Parathyroid adenoma (tissue), 2 donors: ENCODE measurements around the gene MOSMO.

Experiments
- H2AFZ ChIP-seq: fragments of 300-600 bp; sonication (generic); one replicate; pipeline ENCODE4 v1.7.0; 2017; ENCODE audit warnings: antibody characterized with exemption, mild to moderate bottlenecking
- H3K27ac ChIP-seq: fragments of 300-600 bp; sonication (generic); one replicate; pipeline ENCODE4 v1.7.0; 2017
- H3K27me3 ChIP-seq: fragments of 300-600 bp; sonication (generic); one replicate; pipeline ENCODE4 v1.7.0; 2017; ENCODE audit warnings: low read length; ENCODE audit not compliant: control insufficient read depth, insufficient read depth
- H3K36me3 ChIP-seq: fragments of 300-600 bp; sonication (generic); one replicate; pipeline ENCODE4 v1.7.0; 2017; ENCODE audit warnings: low read length; ENCODE audit not compliant: control insufficient read depth, insufficient read depth
- H3K4me1 ChIP-seq: fragments of 300-600 bp; sonication (generic); one replicate; pipeline ENCODE4 v1.7.0; 2017; ENCODE audit warnings: control low read depth
- H3K4me2 ChIP-seq: fragments of 300-600 bp; sonication (generic); one replicate; pipeline ENCODE4 v1.7.0; 2017; ENCODE audit warnings: low read length
- H3K4me3 ChIP-seq: fragments of 300-600 bp; sonication (generic); one replicate; pipeline ENCODE4 v1.7.0; 2017; ENCODE audit warnings: low read depth, low read length
- H3K79me2 ChIP-seq: fragments of 300-600 bp; sonication (generic); one replicate; pipeline ENCODE4 v1.7.0; 2017; ENCODE audit warnings: control low read depth
- H3K9ac ChIP-seq: fragments of 300-600 bp; sonication (generic); one replicate; pipeline ENCODE4 v1.7.0; 2017; ENCODE audit warnings: mild to moderate bottlenecking
- H3K9me3 ChIP-seq: fragments of 300-600 bp; sonication (generic); one replicate; pipeline ENCODE4 v1.7.0; 2017; ENCODE audit warnings: low read length; ENCODE audit not compliant: control insufficient read depth
- TF ChIP-seq, protein P1 (sequence below): fragments of 300-600 bp; sonication (generic); IDR thresholded peaks from one replicate; pipeline ENCODE4 v1.7.0; 2017; ENCODE audit warnings: antibody characterized with exemption, mild to moderate bottlenecking
- donor health status: primary hyperparathyroidism.

The MOSMO gene

DNA sequence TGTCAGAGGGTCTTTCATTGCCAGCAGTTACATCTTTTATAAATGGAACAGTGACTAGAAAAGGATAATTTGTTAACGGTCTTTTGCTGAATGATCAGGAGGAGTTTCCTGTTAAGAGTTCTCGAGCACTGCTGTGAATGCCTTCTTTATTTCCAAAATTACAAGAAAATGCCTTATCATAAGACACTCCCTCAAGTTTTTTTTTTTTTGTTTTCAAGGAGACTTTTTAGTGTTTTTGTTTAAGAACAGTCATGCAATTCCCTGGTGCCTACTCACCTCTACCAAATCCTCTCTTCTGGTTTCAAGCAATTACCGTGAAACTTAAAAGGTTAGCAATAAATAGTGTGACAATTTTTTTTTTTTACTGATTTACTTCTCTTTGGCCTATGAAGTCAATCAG, 65.4 kb downstream of the MOSMO start:
- Histone ChIP-seq H3K27me3 (no peaks in the 10 kb centered on the region), H3K27ac (no peak overlapping the region), H3K79me2 (peaks cover 6% of the 10 kb centered on the region)

DNA sequence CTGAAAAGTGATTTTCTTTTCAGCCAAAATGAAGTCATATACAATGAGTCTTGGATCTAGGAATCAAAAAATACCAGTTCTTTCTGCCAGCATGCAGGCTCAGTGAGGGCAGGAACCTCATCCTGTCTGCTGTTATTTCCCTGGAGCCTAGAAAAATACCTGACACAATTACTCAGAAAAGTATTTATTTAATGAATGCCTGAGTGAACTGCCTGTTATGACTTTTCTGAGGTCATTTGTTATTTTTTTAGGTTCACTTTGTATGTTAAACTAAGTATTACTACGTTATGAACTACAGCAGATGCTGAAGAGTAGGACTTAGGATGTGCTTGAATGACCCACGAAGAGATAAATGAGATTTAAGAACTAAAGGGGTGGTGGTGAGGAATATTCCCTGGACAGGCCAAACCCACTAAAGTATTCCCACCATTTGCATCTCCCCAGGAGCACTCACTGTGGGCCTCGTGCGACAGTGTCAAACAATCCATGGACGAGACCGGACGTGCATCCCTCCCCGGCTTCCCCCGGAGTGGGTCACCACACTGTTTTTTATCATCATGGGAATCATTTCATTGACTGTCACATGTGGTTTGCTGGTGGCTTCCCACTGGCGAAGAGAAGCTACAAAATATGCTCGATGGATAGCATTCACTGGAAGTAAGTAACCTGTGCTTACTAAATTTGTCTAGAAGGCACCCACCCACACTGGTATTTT, 67.3 kb downstream of the MOSMO start:
- no peak overlapping the region for H3K9ac ChIP-seq
- H3K36me3 ChIP-seq: no peaks in the 10 kb centered on the region
- no peak overlapping the region for H3K27ac ChIP-seq
- H3K79me2 ChIP-seq: peaks cover 3% of the 10 kb centered on the region
- TF ChIP-seq, protein P1, sequence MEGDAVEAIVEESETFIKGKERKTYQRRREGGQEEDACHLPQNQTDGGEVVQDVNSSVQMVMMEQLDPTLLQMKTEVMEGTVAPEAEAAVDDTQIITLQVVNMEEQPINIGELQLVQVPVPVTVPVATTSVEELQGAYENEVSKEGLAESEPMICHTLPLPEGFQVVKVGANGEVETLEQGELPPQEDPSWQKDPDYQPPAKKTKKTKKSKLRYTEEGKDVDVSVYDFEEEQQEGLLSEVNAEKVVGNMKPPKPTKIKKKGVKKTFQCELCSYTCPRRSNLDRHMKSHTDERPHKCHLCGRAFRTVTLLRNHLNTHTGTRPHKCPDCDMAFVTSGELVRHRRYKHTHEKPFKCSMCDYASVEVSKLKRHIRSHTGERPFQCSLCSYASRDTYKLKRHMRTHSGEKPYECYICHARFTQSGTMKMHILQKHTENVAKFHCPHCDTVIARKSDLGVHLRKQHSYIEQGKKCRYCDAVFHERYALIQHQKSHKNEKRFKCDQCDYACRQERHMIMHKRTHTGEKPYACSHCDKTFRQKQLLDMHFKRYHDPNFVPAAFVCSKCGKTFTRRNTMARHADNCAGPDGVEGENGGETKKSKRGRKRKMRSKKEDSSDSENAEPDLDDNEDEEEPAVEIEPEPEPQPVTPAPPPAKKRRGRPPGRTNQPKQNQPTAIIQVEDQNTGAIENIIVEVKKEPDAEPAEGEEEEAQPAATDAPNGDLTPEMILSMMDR: no peak
- H3K9me3 ChIP-seq: no peaks in the 10 kb centered on the region
- H3K4me2 ChIP-seq: no peak overlapping the region
- no peak overlapping the region for H3K4me3 ChIP-seq
- H3K27me3 ChIP-seq: no peaks in the 10 kb centered on the region
- H3K4me1 ChIP-seq: peaks cover 3% of the 10 kb centered on the region
- no peak overlapping the region for H2AFZ ChIP-seq

More for the DNA sequence above, 65.4 kb downstream of the MOSMO start:
- TF ChIP-seq, protein P1: no peak
- peaks cover 3% of the 10 kb centered on the region for H3K4me1 ChIP-seq
- no peak overlapping the region for H3K4me3 ChIP-seq
- H2AFZ ChIP-seq: no peak overlapping the region
- no peak overlapping the region for H3K4me2 ChIP-seq
- H3K9me3 ChIP-seq: no peaks in the 10 kb centered on the region
- H3K36me3 ChIP-seq: no peaks in the 10 kb centered on the region
- no peak overlapping the region for H3K9ac ChIP-seq

DNA sequence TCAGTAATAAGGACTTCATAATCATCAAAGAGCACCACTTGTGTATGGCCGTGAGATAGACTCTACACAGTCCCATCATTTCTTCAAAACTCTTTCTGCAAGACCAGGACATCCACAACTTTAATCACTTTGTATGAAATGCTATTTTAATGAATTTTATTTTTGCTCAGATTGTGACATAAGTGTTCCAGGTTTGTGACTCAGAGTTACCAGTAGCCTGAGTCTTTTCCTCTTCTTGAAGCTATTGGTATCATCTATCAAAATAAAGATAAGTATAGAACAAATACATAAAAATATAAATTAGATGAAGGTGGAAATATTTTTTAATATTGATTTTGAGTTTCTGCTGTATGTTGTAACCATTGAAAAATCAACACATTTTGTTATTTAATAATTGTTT, 67.9 kb downstream of the MOSMO start:
- Histone ChIP-seq H3K4me1 (peaks cover 3% of the 10 kb centered on the region), H3K27ac (no peak overlapping the region), H3K9me3 (no peaks in the 10 kb centered on the region), H3K79me2 (peaks cover 3% of the 10 kb centered on the region), H3K27me3 (no peaks in the 10 kb centered on the region), H3K9ac (no peak overlapping the region), H2AFZ (no peak overlapping the region), H3K36me3 (no peaks in the 10 kb centered on the region), H3K4me2 (no peak overlapping the region), H3K4me3 (no peak overlapping the region)
- TF ChIP-seq, protein P1: no peak

DNA sequence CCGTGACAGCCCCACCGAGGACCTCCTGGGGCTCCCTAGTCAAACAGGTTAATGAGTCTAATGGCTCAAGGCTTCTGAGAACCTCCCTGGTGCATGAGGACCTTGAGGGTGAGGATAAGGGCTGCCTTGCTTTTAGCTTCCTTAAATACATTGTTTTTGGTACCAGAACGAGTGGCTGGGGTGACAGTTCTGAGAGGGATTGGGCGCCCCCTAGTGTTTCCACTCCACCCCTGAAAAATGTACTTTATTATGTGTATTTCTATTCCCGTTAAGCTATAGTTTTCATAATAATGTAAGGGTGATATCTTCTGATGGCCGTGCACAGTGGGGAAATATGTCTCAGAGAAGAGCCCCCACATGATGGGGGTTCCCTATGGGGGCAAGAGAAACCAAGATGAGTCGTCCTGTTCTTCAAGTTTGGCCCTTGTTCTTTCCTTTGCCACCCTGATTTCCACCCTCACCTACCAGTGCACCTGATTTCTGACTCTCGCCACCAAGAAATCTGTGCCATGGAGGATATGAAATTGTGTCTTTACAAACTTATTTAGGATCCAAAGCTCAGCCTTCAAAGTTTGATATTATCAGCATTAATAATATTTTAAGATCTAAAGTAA, 69.9 kb downstream of the MOSMO start:
- TF ChIP-seq, protein P1: peak; percentile 89
- H3K36me3 ChIP-seq: no peaks in the 10 kb centered on the region
- no peak overlapping the region for H2AFZ ChIP-seq
- no peak overlapping the region for H3K4me2 ChIP-seq
- H3K4me1 ChIP-seq: no peaks in the 10 kb centered on the region
- no peak overlapping the region for H3K4me3 ChIP-seq
- no peaks in the 10 kb centered on the region for H3K9me3 ChIP-seq
- no peaks in the 10 kb centered on the region for H3K27me3 ChIP-seq
- peaks cover 3% of the 10 kb centered on the region for H3K79me2 ChIP-seq
- H3K27ac ChIP-seq: no peak overlapping the region
- no peak overlapping the region for H3K9ac ChIP-seq
